ENCODE measurements around the gene H1-8. TPM values are rescaled to one million over a fixed set of nuclear protein-coding genes. Genes with fewer than 3 reads are reported as not detected.

H1-8 gene
- total and polyA plus RNA-seq, 4 donors, result not detected

- no peak for DNase-seq (ENCODE audit: low read depth in 4 of 6, low spot score in 6 of 6)
- Histone ChIP-seq H3K4me1 (ENCODE audit: control insufficient read depth, insufficient read depth, low read length) (peaks cover 23% of the 10 kb centered on the region), H3K27ac (ENCODE audit: low read depth, low read length) (no peak overlapping the region), H3K36me3 (ENCODE audit: control insufficient read depth, insufficient read depth, low read length) (no peaks in the 10 kb centered on the region), H3K9me3 (ENCODE audit: control insufficient read depth, insufficient read depth, low read length) (no peaks in the 10 kb centered on the region), H3K27me3 (ENCODE audit: control insufficient read depth, insufficient read depth, low read length) (no peaks in the 10 kb centered on the region), H3K4me3 (ENCODE audit: low read depth, low read length) (no peak overlapping the region)
- 95% methylated on average over 13 of the region's 13 CpGs for WGBS (ENCODE audit: insufficient coverage)
Measured at GRCh38 chr3:129530821-129531220, 12.2 kb upstream of the H1-8 start.

- Histone ChIP-seq H3K27ac (ENCODE audit: low read depth, low read length) (no peak overlapping the region), H3K9me3 (ENCODE audit: control insufficient read depth, insufficient read depth, low read length) (no peaks in the 10 kb centered on the region), H3K27me3 (ENCODE audit: control insufficient read depth, insufficient read depth, low read length) (no peaks in the 10 kb centered on the region), H3K4me3 (ENCODE audit: low read depth, low read length) (no peak overlapping the region), H3K4me1 (ENCODE audit: control insufficient read depth, insufficient read depth, low read length) (peaks cover 26% of the 10 kb centered on the region), H3K36me3 (ENCODE audit: control insufficient read depth, insufficient read depth, low read length) (no peaks in the 10 kb centered on the region)
- WGBS (ENCODE audit: insufficient coverage), result 94% methylated on average over 8 of the region's 11 CpGs
- DNase-seq (ENCODE audit: low read depth in 4 of 6, low spot score in 6 of 6), result no peak
Measured at GRCh38 chr3:129531699-129532098, 11.3 kb upstream of the H1-8 start.

- H3K27ac ChIP-seq (ENCODE audit: low read depth, low read length), result no peak overlapping the region
- H3K4me3 ChIP-seq (ENCODE audit: low read depth, low read length), result no peak overlapping the region
- H3K9me3 ChIP-seq (ENCODE audit: control insufficient read depth, insufficient read depth, low read length), result no peaks in the 10 kb centered on the region
- H3K4me1 ChIP-seq (ENCODE audit: control insufficient read depth, insufficient read depth, low read length), result peaks cover 30% of the 10 kb centered on the region
- H3K27me3 ChIP-seq (ENCODE audit: control insufficient read depth, insufficient read depth, low read length), result no peaks in the 10 kb centered on the region
- no peaks in the 10 kb centered on the region for H3K36me3 ChIP-seq (ENCODE audit: control insufficient read depth, insufficient read depth, low read length)
- no peak for DNase-seq (ENCODE audit: low read depth in 4 of 6, low spot score in 6 of 6)
- 98% methylated on average over 20 of the region's 20 CpGs for WGBS (ENCODE audit: insufficient coverage)
Measured at GRCh38 chr3:129532261-129532660, 10.7 kb upstream of the H1-8 start.

GRCh38 chr3:129533406-129533805 lies 9.6 kb upstream of the H1-8 start:
- WGBS (ENCODE audit: insufficient coverage), result 91% methylated on average over 15 of the region's 16 CpGs

GRCh38 chr3:129534428-129535027 lies 8.4 kb upstream of the H1-8 start:
- 63% methylated on average over 4 of the region's 4 CpGs for WGBS (ENCODE audit: insufficient coverage)
- H3K9me3 ChIP-seq (ENCODE audit: control insufficient read depth, insufficient read depth, low read length), result no peaks in the 10 kb centered on the region
- H3K27ac ChIP-seq (ENCODE audit: low read depth, low read length), result no peak overlapping the region
- H3K27me3 ChIP-seq (ENCODE audit: control insufficient read depth, insufficient read depth, low read length), result no peaks in the 10 kb centered on the region
- peaks cover 19% of the 10 kb centered on the region for H3K4me1 ChIP-seq (ENCODE audit: control insufficient read depth, insufficient read depth, low read length)
- no peaks in the 10 kb centered on the region for H3K36me3 ChIP-seq (ENCODE audit: control insufficient read depth, insufficient read depth, low read length)
- H3K4me3 ChIP-seq (ENCODE audit: low read depth, low read length), result no peak overlapping the region
- no peak for DNase-seq (ENCODE audit: low read depth in 4 of 6, low spot score in 6 of 6)

More at GRCh38 chr3:129533406-129533805, 9.6 kb upstream of the H1-8 start:
- no peaks in the 10 kb centered on the region for H3K36me3 ChIP-seq (ENCODE audit: control insufficient read depth, insufficient read depth, low read length)
- DNase-seq (ENCODE audit: low read depth in 4 of 6, low spot score in 6 of 6), result no peak
- H3K4me1 ChIP-seq (ENCODE audit: control insufficient read depth, insufficient read depth, low read length), result peaks cover 22% of the 10 kb centered on the region
- no peaks in the 10 kb centered on the region for H3K9me3 ChIP-seq (ENCODE audit: control insufficient read depth, insufficient read depth, low read length)
- no peak overlapping the region for H3K27ac ChIP-seq (ENCODE audit: low read depth, low read length)
- no peaks in the 10 kb centered on the region for H3K27me3 ChIP-seq (ENCODE audit: control insufficient read depth, insufficient read depth, low read length)
- no peak overlapping the region for H3K4me3 ChIP-seq (ENCODE audit: low read depth, low read length)

- no CpG with 5 or more reads among the region's 1 CpG for WGBS (ENCODE audit: insufficient coverage)
- no peak overlapping the region for H3K27ac ChIP-seq (ENCODE audit: low read depth, low read length)
- H3K4me1 ChIP-seq (ENCODE audit: control insufficient read depth, insufficient read depth, low read length), result peaks cover 13% of the 10 kb centered on the region
- no peak for DNase-seq (ENCODE audit: low read depth in 4 of 6, low spot score in 6 of 6)
- H3K9me3 ChIP-seq (ENCODE audit: control insufficient read depth, insufficient read depth, low read length), result no peaks in the 10 kb centered on the region
- H3K4me3 ChIP-seq (ENCODE audit: low read depth, low read length), result no peak overlapping the region
- no peaks in the 10 kb centered on the region for H3K27me3 ChIP-seq (ENCODE audit: control insufficient read depth, insufficient read depth, low read length)
- no peaks in the 10 kb centered on the region for H3K36me3 ChIP-seq (ENCODE audit: control insufficient read depth, insufficient read depth, low read length)
Measured at GRCh38 chr3:129535075-129535474, 7.9 kb upstream of the H1-8 start.

GRCh38 chr3:129536374-129536667 lies 6.7 kb upstream of the H1-8 start:
- no peaks in the 10 kb centered on the region for H3K36me3 ChIP-seq (ENCODE audit: control insufficient read depth, insufficient read depth, low read length)
- no peaks in the 10 kb centered on the region for H3K9me3 ChIP-seq (ENCODE audit: control insufficient read depth, insufficient read depth, low read length)
- 87% methylated on average over 2 of the region's 2 CpGs for WGBS (ENCODE audit: insufficient coverage)
- H3K27ac ChIP-seq (ENCODE audit: low read depth, low read length), result no peak overlapping the region
- no peak for DNase-seq (ENCODE audit: low read depth in 4 of 6, low spot score in 6 of 6)
- no peak overlapping the region for H3K4me3 ChIP-seq (ENCODE audit: low read depth, low read length)
- H3K27me3 ChIP-seq (ENCODE audit: control insufficient read depth, insufficient read depth, low read length), result no peaks in the 10 kb centered on the region
- H3K4me1 ChIP-seq (ENCODE audit: control insufficient read depth, insufficient read depth, low read length), result peaks cover 7% of the 10 kb centered on the region

- Histone ChIP-seq H3K9me3 (ENCODE audit: control insufficient read depth, insufficient read depth, low read length) (no peaks in the 10 kb centered on the region), H3K36me3 (ENCODE audit: control insufficient read depth, insufficient read depth, low read length) (no peaks in the 10 kb centered on the region), H3K4me3 (ENCODE audit: low read depth, low read length) (no peak overlapping the region), H3K27me3 (ENCODE audit: control insufficient read depth, insufficient read depth, low read length) (no peaks in the 10 kb centered on the region), H3K27ac (ENCODE audit: low read depth, low read length) (no peak overlapping the region), H3K4me1 (ENCODE audit: control insufficient read depth, insufficient read depth, low read length) (peaks cover 7% of the 10 kb centered on the region)
- WGBS (ENCODE audit: insufficient coverage), result 32% methylated on average over 2 of the region's 3 CpGs
- no peak for DNase-seq (ENCODE audit: low read depth in 4 of 6, low spot score in 6 of 6)
Measured at GRCh38 chr3:129536804-129537203, 6.2 kb upstream of the H1-8 start.

GRCh38 chr3:129539206-129539605 lies 3.8 kb upstream of the H1-8 start:
- Histone ChIP-seq H3K27me3 (ENCODE audit: control insufficient read depth, insufficient read depth, low read length) (no peaks in the 10 kb centered on the region), H3K4me3 (ENCODE audit: low read depth, low read length) (no peak overlapping the region), H3K4me1 (ENCODE audit: control insufficient read depth, insufficient read depth, low read length) (peaks cover 7% of the 10 kb centered on the region), H3K27ac (ENCODE audit: low read depth, low read length) (no peak overlapping the region), H3K9me3 (ENCODE audit: control insufficient read depth, insufficient read depth, low read length) (no peaks in the 10 kb centered on the region), H3K36me3 (ENCODE audit: control insufficient read depth, insufficient read depth, low read length) (no peaks in the 10 kb centered on the region)
- no peak for DNase-seq (ENCODE audit: low read depth in 4 of 6, low spot score in 6 of 6)
- 77% methylated on average over 8 of the region's 8 CpGs for WGBS (ENCODE audit: insufficient coverage)

- H3K36me3 ChIP-seq (ENCODE audit: control insufficient read depth, insufficient read depth, low read length), result no peaks in the 10 kb centered on the region
- WGBS (ENCODE audit: insufficient coverage), result 88% methylated on average over 3 of the region's 11 CpGs
- no peaks in the 10 kb centered on the region for H3K27me3 ChIP-seq (ENCODE audit: control insufficient read depth, insufficient read depth, low read length)
- peaks cover 7% of the 10 kb centered on the region for H3K4me1 ChIP-seq (ENCODE audit: control insufficient read depth, insufficient read depth, low read length)
- no peak overlapping the region for H3K27ac ChIP-seq (ENCODE audit: low read depth, low read length)
- H3K9me3 ChIP-seq (ENCODE audit: control insufficient read depth, insufficient read depth, low read length), result no peaks in the 10 kb centered on the region
- H3K4me3 ChIP-seq (ENCODE audit: low read depth, low read length), result no peak overlapping the region
- DNase-seq (ENCODE audit: low read depth in 4 of 6, low spot score in 6 of 6), result no peak
Measured at GRCh38 chr3:129540776-129541516, 2.0 kb upstream of the H1-8 start.
